ENCODE data around the gene TFAP2D.

The TFAP2D gene

GRCh38 chr6:50819904-50820868 is 106.9 kb downstream of the TFAP2D start:
- Histone ChIP-seq H3K9me2 (ENCODE audit: low read depth, low read length) (no peaks in the 10 kb centered on the region), H2AFZ (ENCODE audit: low read length) (no peak overlapping the region), H3K4me1 (ENCODE audit: insufficient read depth, low read length, severe bottlenecking) (peaks cover 6% of the 10 kb centered on the region), H3K9ac (ENCODE audit: low read length) (no peak overlapping the region), H3K4me2 (ENCODE audit: low read length) (no peak overlapping the region), H3F3A (ENCODE audit: insufficient read depth, low read length) (no peaks in the 10 kb centered on the region), H3K27me3 (ENCODE audit: insufficient read depth, low read length) (no peaks in the 10 kb centered on the region; the same call in 1 of the 2 replicates), H3K9me3 (ENCODE audit: low read length) (no peaks in the 10 kb centered on the region), H3K4me3 (ENCODE audit: low read depth, low read length, poor library complexity, severe bottlenecking) (no peak overlapping the region), H4K20me1 (ENCODE audit: insufficient read depth, low read length) (no peaks in the 10 kb centered on the region), H3K27ac (ENCODE audit: low read depth, low read length, poor library complexity, severe bottlenecking) (no peak overlapping the region), H3K36me3 (ENCODE audit: insufficient read depth, low read length) (no peaks in the 10 kb centered on the region), H3K79me2 (ENCODE audit: insufficient read depth, low read length) (no peaks in the 10 kb centered on the region)
- TF ChIP-seq, protein P1, sequence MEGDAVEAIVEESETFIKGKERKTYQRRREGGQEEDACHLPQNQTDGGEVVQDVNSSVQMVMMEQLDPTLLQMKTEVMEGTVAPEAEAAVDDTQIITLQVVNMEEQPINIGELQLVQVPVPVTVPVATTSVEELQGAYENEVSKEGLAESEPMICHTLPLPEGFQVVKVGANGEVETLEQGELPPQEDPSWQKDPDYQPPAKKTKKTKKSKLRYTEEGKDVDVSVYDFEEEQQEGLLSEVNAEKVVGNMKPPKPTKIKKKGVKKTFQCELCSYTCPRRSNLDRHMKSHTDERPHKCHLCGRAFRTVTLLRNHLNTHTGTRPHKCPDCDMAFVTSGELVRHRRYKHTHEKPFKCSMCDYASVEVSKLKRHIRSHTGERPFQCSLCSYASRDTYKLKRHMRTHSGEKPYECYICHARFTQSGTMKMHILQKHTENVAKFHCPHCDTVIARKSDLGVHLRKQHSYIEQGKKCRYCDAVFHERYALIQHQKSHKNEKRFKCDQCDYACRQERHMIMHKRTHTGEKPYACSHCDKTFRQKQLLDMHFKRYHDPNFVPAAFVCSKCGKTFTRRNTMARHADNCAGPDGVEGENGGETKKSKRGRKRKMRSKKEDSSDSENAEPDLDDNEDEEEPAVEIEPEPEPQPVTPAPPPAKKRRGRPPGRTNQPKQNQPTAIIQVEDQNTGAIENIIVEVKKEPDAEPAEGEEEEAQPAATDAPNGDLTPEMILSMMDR (IDR thresholded peaks at IDR 0.05; ENCODE audit: low read length) = no peak
- TF ChIP-seq EZH2 (IDR thresholded peaks at IDR 0.05; ENCODE audit: borderline replicate concordance, low read length) = no peak

DNA sequence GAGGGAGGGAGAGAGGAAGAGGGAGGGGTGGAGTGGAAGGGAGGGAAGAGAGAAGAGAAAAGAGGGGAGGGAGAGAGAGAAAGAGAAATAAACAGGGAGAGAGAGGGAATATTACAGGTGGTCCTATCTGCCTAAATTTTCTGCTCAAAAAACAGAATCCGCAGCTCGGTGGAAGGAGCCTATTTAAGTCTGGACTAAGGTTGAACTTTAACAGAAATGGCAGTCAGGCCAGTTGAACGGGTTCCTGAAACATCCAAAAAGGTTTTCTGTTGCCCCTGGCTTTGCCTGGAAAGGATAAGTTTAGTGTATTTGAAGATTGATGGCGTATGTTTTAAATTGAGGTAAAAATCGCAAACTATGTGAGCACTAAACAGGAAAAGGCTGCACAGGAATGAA is 107.5 kb downstream of the TFAP2D start:
- H3K79me2 ChIP-seq (ENCODE audit: insufficient read depth, low read length) = no peaks in the 10 kb centered on the region
- no peaks in the 10 kb centered on the region for H3K9me3 ChIP-seq (ENCODE audit: low read length)
- H3K36me3 ChIP-seq (ENCODE audit: insufficient read depth, low read length) = no peaks in the 10 kb centered on the region
- no peaks in the 10 kb centered on the region for H3F3A ChIP-seq (ENCODE audit: insufficient read depth, low read length)
- no peak overlapping the region for H3K4me3 ChIP-seq (ENCODE audit: low read depth, low read length, poor library complexity, severe bottlenecking)
- H3K27me3 ChIP-seq (ENCODE audit: insufficient read depth, low read length) = no peaks in the 10 kb centered on the region; the same call in 1 of the 2 replicates
- TF ChIP-seq, protein P1 (IDR thresholded peaks at IDR 0.05; ENCODE audit: low read length) = no peak
- no peak for TF ChIP-seq EZH2 (IDR thresholded peaks at IDR 0.05; ENCODE audit: borderline replicate concordance, low read length)
- no peak overlapping the region for H3K4me2 ChIP-seq (ENCODE audit: low read length)
- no peak overlapping the region for H2AFZ ChIP-seq (ENCODE audit: low read length)
- no peak overlapping the region for H3K27ac ChIP-seq (ENCODE audit: low read depth, low read length, poor library complexity, severe bottlenecking)
- no peaks in the 10 kb centered on the region for H4K20me1 ChIP-seq (ENCODE audit: insufficient read depth, low read length)
- H3K9me2 ChIP-seq (ENCODE audit: low read depth, low read length) = no peaks in the 10 kb centered on the region
- H3K9ac ChIP-seq (ENCODE audit: low read length) = no peak overlapping the region
- peaks cover under 1% of the 10 kb centered on the region for H3K4me1 ChIP-seq (ENCODE audit: insufficient read depth, low read length, severe bottlenecking)

GRCh38 chr6:50821441-50822077 is 108.2 kb downstream of the TFAP2D start:
- Histone ChIP-seq H3K9me2 (ENCODE audit: low read depth, low read length) (no peaks in the 10 kb centered on the region), H3K4me2 (ENCODE audit: low read length) (no peak overlapping the region), H3K4me1 (ENCODE audit: insufficient read depth, low read length, severe bottlenecking) (no peaks in the 10 kb centered on the region), H3K4me3 (ENCODE audit: low read depth, low read length, poor library complexity, severe bottlenecking) (no peak overlapping the region), H3K27ac (ENCODE audit: low read depth, low read length, poor library complexity, severe bottlenecking) (no peak overlapping the region), H2AFZ (ENCODE audit: low read length) (no peak overlapping the region), H3K9ac (ENCODE audit: low read length) (no peak overlapping the region), H3K9me3 (ENCODE audit: low read length) (no peaks in the 10 kb centered on the region), H3F3A (ENCODE audit: insufficient read depth, low read length) (no peaks in the 10 kb centered on the region), H3K36me3 (ENCODE audit: insufficient read depth, low read length) (no peaks in the 10 kb centered on the region), H3K79me2 (ENCODE audit: insufficient read depth, low read length) (no peaks in the 10 kb centered on the region), H3K27me3 (ENCODE audit: insufficient read depth, low read length) (no peaks in the 10 kb centered on the region; the same call in 1 of the 2 replicates), H4K20me1 (ENCODE audit: insufficient read depth, low read length) (no peaks in the 10 kb centered on the region)
- TF ChIP-seq, protein P1 (IDR thresholded peaks at IDR 0.05; ENCODE audit: low read length) = no peak
- TF ChIP-seq EZH2 (IDR thresholded peaks at IDR 0.05; ENCODE audit: borderline replicate concordance, low read length) = no peak

Measured in OCI-LY1 (cell line).